Gastrocnemius medialis (tissue), 4 donors: ENCODE results near the gene C13orf46.

Experiments
- POLR2A ChIP-seq, 2 donors: fragments of 450-650 bp; IDR thresholded peaks; one replicate each; pipeline ENCODE4 v1.6.1; 2017; ENCODE audit warnings: antibody characterized with exemption in 2 of 2, mild to moderate bottlenecking in 2 of 2, moderate library complexity in 2 of 2
- TF ChIP-seq, protein P1 (sequence below), 5 experiments: fragments of 450-650 bp in 3 of 5; fragments of 200-600 bp in 2 of 5; sonication (generic) in 2 of 5; IDR thresholded peaks in 4 of 5; conservative IDR thresholded peaks in 1 of 5; 1 replicate in 4 of 5; 2 replicates in 1 of 5; pipeline ENCODE4 v1.5.1; 2016 to 2019; ENCODE audit warnings: antibody characterized with exemption in 5 of 5, mild to moderate bottlenecking in 3 of 5, moderate library complexity in 3 of 5

DNA sequence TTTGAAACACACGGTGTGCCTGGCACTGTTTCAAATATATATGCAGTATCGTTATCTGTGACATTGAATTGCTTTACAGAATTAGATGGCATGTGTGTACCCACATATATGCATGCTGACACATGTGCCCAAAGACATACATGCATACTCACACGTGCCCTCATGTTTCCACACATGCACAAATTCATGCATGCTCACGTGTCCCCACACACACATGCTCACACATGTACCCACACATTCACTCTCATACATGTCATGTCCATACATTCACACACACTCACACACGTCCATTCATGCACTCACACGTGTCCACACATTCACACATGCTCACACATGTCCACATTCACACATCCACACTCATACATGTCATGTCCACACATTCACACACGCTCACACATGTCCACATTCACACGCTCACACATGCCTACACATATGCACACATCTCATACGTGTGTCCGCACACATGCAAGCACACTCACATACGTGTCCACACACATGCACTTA, 17.9 kb upstream of the C13orf46 start:
- TF ChIP-seq POLR2A (IDR thresholded peaks at IDR 0.05), result no peak
- TF ChIP-seq, protein P1, sequence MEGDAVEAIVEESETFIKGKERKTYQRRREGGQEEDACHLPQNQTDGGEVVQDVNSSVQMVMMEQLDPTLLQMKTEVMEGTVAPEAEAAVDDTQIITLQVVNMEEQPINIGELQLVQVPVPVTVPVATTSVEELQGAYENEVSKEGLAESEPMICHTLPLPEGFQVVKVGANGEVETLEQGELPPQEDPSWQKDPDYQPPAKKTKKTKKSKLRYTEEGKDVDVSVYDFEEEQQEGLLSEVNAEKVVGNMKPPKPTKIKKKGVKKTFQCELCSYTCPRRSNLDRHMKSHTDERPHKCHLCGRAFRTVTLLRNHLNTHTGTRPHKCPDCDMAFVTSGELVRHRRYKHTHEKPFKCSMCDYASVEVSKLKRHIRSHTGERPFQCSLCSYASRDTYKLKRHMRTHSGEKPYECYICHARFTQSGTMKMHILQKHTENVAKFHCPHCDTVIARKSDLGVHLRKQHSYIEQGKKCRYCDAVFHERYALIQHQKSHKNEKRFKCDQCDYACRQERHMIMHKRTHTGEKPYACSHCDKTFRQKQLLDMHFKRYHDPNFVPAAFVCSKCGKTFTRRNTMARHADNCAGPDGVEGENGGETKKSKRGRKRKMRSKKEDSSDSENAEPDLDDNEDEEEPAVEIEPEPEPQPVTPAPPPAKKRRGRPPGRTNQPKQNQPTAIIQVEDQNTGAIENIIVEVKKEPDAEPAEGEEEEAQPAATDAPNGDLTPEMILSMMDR (IDR thresholded peaks at IDR 0.05 in 4 of 5, conservative IDR thresholded peaks at IDR 0.05 in 1 of 5), result no peak
